Immature natural killer cell (primary cell): ENCODE results near the gene IFITM10. TPM values are rescaled to one million over a fixed set of nuclear protein-coding genes. Genes with fewer than 3 reads are reported as not detected.
"Not testable (repeated sequence)": the region's sequence is repeated elsewhere in the genome, so short reads cannot be mapped to it uniquely, and the experiment has no call there.

Experiments
- DNase-seq, 3 donors: peaks; one replicate each; pipeline ENCODE4 v3.0.0; 2022; ENCODE audit warnings: mixed read lengths in 1 of 3
- H3K27ac Mint-ChIP-seq, 6 donors: one replicate each; pipeline ENCODE4 v1.8.0; 2020; ENCODE audit warnings: mixed read lengths in 6 of 6, mild to moderate bottlenecking in 5 of 6, inconsistent platforms in 4 of 6, moderate library complexity in 3 of 6
- H3K27me3 Mint-ChIP-seq, 3 donors: one replicate each; pipeline ENCODE4 v1.8.0; 2020 to 2021; ENCODE audit warnings: low read depth in 3 of 3, mild to moderate bottlenecking in 3 of 3, mixed read lengths in 3 of 3, moderate library complexity in 3 of 3, inconsistent platforms in 1 of 3
- H3K36me3 Mint-ChIP-seq, 3 donors: one replicate each; pipeline ENCODE4 v1.8.0; 2020; ENCODE audit warnings: mixed read lengths in 3 of 3, inconsistent platforms in 2 of 3, mild to moderate bottlenecking in 2 of 3
- H3K4me1 Mint-ChIP-seq, 2 donors: one replicate each; pipeline ENCODE4 v1.8.0; 2020; ENCODE audit warnings: inconsistent platforms in 2 of 2, mild to moderate bottlenecking in 2 of 2, mixed read lengths in 2 of 2, moderate library complexity in 1 of 2
- H3K4me3 Mint-ChIP-seq, 5 donors: one replicate each; pipeline ENCODE4 v1.8.0; 2020; ENCODE audit warnings: mild to moderate bottlenecking in 5 of 5, mixed read lengths in 5 of 5, inconsistent platforms in 3 of 5, moderate library complexity in 3 of 5
- H3K9me3 Mint-ChIP-seq, 6 donors: one replicate each; pipeline ENCODE4 v1.8.0; 2020; ENCODE audit warnings: mild to moderate bottlenecking in 6 of 6, mixed read lengths in 6 of 6, inconsistent platforms in 4 of 6, moderate library complexity in 3 of 6
- polyA plus RNA-seq, 3 donors: library from polyadenylated mRNA; unstranded; fragments of 300-500 nt; fragmentation: Illumina TruSeq; gene quantifications; one replicate each; pipeline ENCODE4 v1.2.3, GENCODE V29; 2021

IFITM10 gene
- polyA plus RNA-seq, 3 donors from 2014 or later, result 0.09 to 0.93 (median 0.39) TPM

DNA sequence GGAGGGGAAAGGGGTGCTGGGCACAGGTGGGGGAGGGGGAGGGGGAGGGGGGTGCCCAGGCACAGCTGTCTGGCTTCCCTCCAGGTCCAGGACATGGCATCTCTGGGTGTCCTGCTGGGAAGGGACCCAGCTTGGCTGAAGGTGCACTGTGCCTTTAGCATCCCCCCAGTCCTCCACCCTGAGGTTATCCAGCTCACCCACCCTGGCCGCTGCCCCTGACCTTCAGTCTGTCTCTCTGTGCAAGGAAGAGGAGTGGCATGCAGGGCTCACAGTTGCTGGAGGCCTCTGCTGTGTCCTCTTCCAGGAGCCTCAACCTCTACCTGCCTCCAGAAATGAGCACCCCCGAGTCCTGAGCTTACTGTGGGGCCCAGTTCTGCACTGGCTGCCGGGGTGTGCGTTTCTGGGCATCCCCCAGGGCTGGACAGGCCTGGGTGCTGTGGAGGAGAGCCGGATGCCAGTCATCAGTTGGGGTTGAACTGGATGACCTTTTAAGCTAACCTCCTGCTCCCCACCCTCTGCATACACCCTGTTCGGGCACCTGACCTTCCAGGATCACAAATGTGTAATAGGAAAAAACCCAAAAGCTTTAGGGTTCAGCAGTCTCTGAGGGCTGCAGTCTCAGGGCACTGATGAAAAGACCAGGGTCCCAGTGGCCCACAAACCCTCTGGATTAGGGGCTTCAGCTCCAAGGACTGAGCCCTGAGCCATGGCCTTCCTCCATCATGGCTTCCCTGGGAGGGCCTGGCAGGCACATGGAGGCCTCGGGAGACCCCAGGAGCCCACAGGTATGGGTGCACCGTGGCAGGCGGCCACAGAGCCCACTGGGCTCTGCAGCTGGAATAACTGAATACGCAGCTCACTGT, 23.0 kb upstream of the IFITM10 start:
- peaks cover 32 to 40% of the 10 kb centered on the region in 2 donors for H3K4me1 Mint-ChIP-seq
- H3K4me3 Mint-ChIP-seq, result peak overlapping the region in 3 of 5 donors; percentile 29 to 44 (median 42)
- no peaks in the 10 kb centered on the region for H3K9me3 Mint-ChIP-seq
- DNase-seq, result no peak
- peaks cover 0 to 5% (median 0%) of the 10 kb centered on the region in 3 donors for H3K36me3 Mint-ChIP-seq
- H3K27ac Mint-ChIP-seq, result no peak overlapping the region
- peaks cover 3 to 10% (median 4%) of the 10 kb centered on the region in 3 donors for H3K27me3 Mint-ChIP-seq

- DNase-seq, result peak; percentile 48 to 60 (median 51)
- H3K27ac Mint-ChIP-seq, result peak overlapping the region; percentile 37 to 89 (median 80)
- H3K36me3 Mint-ChIP-seq, result peaks cover 0 to 5% (median 0%) of the 10 kb centered on the region in 3 donors
- H3K4me3 Mint-ChIP-seq, result peak overlapping the region; percentile 72 to 81 (median 74)
- no peaks in the 10 kb centered on the region for H3K9me3 Mint-ChIP-seq
- H3K4me1 Mint-ChIP-seq, result peaks cover 32 to 40% of the 10 kb centered on the region in 2 donors
- H3K27me3 Mint-ChIP-seq, result peaks cover 3 to 10% (median 4%) of the 10 kb centered on the region in 3 donors
Measured at GRCh38 chr11:1772270-1773130, 22.1 kb upstream of the IFITM10 start.

- Mint-ChIP-seq H3K27ac (peak overlapping the region in 4 of 6 donors; percentile 37 to 85 (median 61)), H3K9me3 (no peaks in the 10 kb centered on the region), H3K27me3 (peaks cover 3 to 8% (median 4%) of the 10 kb centered on the region in 3 donors), H3K36me3 (peaks cover 0 to 5% (median 0%) of the 10 kb centered on the region in 3 donors), H3K4me1 (peaks cover 32 to 40% of the 10 kb centered on the region in 2 donors), H3K4me3 (peak overlapping the region in 4 of 5 donors; percentile 72 to 81 (median 76))
- DNase-seq, result no peak
Measured at GRCh38 chr11:1771700-1772099, 21.3 kb upstream of the IFITM10 start.

GRCh38 chr11:1771273-1771672, 20.9 kb upstream of the IFITM10 start:
- H3K9me3 Mint-ChIP-seq, result no peaks in the 10 kb centered on the region
- peaks cover 0 to 5% (median 0%) of the 10 kb centered on the region in 3 donors for H3K36me3 Mint-ChIP-seq
- peaks cover 32 to 40% of the 10 kb centered on the region in 2 donors for H3K4me1 Mint-ChIP-seq
- DNase-seq, result no peak
- H3K27me3 Mint-ChIP-seq, result peaks cover 3 to 8% (median 4%) of the 10 kb centered on the region in 3 donors
- peak overlapping the region in 1 of 6 donors; percentile 78 for H3K27ac Mint-ChIP-seq
- peak overlapping the region in 2 of 5 donors; percentile 1 to 73 for H3K4me3 Mint-ChIP-seq

DNA sequence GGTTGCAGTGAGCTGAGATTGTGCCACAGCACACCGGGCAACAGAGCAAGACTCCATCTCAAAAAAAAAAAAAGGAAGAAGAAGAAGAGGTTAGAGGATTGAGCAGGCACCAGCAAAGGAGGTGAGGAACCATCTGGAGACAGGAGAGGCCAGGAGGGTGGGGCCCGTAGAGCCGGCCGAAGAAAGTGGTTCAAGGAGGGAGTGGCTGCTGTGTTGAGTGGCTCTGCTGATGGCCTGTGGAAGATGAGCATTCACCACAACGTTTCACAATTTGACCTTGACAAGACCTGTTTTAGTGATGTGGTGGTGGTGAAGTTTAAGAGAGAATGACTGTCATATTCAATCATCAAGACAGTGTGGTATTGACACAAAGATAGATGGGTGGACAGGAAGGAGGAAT, 20.1 kb upstream of the IFITM10 start:
- Mint-ChIP-seq H3K4me1 (peaks cover 32 to 40% of the 10 kb centered on the region in 2 donors), H3K4me3 (peak overlapping the region in 4 of 5 donors; percentile 1 to 73 (median 32)), H3K9me3 (no peaks in the 10 kb centered on the region), H3K27me3 (peaks cover 4 to 8% (median 8%) of the 10 kb centered on the region in 3 donors), H3K36me3 (peaks cover 0 to 5% (median 0%) of the 10 kb centered on the region in 3 donors), H3K27ac (peak overlapping the region in 5 of 6 donors; percentile 24 to 82 (median 36))
- DNase-seq, result no peak

DNA sequence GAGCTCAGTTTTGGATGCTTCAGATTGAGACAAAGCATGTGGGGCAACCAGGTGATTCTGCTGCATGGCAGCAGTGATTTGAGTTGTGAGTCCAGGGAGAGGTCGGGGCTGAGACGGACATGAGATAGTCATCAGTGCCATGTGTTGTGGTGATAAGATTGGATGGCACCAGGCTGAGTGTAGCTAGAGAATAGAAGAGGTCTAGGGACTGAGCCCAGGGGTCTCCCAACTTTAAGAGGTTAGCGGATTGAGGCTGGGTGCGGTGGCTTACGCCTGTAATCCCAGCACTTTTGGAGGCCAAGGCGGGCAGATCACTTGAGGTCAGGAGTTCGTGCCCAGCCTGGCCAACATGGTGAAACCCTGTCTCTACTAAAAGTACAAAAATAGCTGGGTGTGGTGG, 19.7 kb upstream of the IFITM10 start:
- DNase-seq, result no peak
- peak overlapping the region in 2 of 6 donors; percentile 36 to 40 for H3K27ac Mint-ChIP-seq
- H3K9me3 Mint-ChIP-seq, result no peaks in the 10 kb centered on the region
- peaks cover 0 to 5% (median 0%) of the 10 kb centered on the region in 3 donors for H3K36me3 Mint-ChIP-seq
- H3K4me1 Mint-ChIP-seq, result peaks cover 32 to 40% of the 10 kb centered on the region in 2 donors
- H3K4me3 Mint-ChIP-seq, result peak overlapping the region in 1 of 5 donors; percentile 15
- peaks cover 4 to 8% (median 8%) of the 10 kb centered on the region in 3 donors for H3K27me3 Mint-ChIP-seq

DNA sequence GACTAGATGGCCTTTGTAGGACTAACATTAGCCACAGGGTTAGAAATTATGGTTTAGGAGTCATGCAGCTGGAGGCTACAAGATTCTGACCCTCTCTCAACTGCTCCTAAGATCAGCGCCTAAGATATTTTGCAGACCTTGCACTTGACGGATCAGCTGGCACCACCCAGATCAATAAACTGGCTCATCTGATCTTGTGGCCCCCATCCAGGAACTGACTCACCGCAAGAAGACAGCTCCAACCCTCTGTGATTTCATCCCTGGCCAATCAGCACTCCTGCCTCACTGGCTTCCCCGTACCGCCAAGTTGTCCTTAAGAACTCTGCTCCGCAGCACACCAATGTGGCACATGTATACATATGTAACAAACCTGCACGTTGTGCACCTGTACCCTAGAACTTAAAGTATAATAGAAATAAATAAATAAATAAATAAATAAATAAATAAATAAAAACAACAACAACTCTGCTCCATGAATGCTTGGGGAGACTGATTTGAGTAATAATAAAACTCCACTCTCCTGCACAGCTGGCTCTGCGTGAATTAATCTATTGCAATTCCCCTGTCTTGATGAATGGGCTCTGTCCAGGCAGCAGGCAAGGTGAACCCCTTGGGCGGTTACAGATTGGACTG, 19.0 kb upstream of the IFITM10 start:
- H3K9me3 Mint-ChIP-seq, H3K4me3 Mint-ChIP-seq, H3K27me3 Mint-ChIP-seq, DNase-seq, H3K36me3 Mint-ChIP-seq: not testable (repeated sequence)
- Mint-ChIP-seq H3K27ac (peak overlapping the region in 2 of 6 donors; percentile 36 to 40), H3K4me1 (peaks cover 34 to 40% of the 10 kb centered on the region in 2 donors)

DNA sequence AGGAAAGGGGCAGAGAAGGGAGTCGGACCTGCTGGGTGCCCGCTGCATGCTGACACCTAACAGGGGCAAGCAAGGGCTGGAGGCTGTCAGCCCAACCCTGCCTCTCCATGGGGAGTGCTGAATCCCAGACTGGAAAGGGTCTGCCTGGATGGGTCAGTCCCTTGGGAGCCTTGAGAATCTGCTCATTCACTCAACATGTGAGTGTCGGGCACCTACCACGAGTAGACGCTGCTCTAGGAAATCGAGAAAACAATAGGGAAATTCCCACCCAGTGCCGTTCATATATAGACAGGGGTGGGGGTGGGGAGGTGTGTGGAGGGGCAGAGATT, 17.7 kb upstream of the IFITM10 start:
- Mint-ChIP-seq H3K36me3 (peaks cover 0 to 5% (median 0%) of the 10 kb centered on the region in 3 donors), H3K27me3 (peaks cover 5 to 13% (median 8%) of the 10 kb centered on the region in 3 donors), H3K4me3 (no peak overlapping the region), H3K27ac (no peak overlapping the region), H3K4me1 (peaks cover 34 to 37% of the 10 kb centered on the region in 2 donors), H3K9me3 (no peaks in the 10 kb centered on the region)
- DNase-seq, result no peak

DNA sequence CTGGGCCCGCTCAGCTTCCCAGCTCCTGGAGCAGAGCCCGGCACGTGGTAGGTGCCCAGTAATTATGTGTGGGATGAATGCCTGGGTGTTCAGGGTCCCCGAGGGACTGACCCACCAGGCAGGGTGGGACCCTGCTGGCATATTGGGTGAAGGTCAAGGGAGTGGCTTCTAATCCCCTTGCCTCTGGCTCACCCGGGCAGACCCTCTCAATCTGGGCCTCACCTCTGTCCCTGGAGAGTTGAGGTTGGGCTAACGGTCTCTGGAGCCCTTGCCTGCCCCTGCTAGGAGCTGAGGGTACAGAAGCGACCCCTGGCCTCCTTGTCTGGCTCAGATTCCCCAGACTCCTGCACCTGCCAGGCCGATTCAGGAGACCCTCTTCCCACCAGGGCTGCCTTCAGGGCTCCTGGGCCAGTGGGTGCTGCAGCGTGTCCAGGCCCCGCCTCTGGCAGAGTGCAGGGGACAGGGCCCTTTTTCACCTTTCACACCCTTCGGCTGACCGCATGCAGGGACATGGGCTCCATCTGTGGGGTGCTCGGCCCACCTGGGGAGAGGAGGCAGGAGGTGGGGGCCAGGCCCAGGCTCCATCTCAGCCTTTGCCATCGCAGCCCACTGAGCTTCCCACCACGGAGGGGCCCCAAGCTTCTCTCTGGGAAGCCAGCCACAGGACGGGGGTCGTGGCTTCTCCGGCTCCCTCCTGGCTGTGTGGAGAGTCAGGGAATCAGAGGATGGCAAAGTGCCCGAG, 17.2 kb upstream of the IFITM10 start:
- Mint-ChIP-seq H3K27me3 (peaks cover 5 to 13% (median 8%) of the 10 kb centered on the region in 3 donors), H3K36me3 (peaks cover 0 to 5% (median 0%) of the 10 kb centered on the region in 3 donors), H3K4me1 (peaks cover 36 to 37% of the 10 kb centered on the region in 2 donors), H3K4me3 (no peak overlapping the region), H3K27ac (no peak overlapping the region), H3K9me3 (no peaks in the 10 kb centered on the region)
- no peak for DNase-seq

DNA sequence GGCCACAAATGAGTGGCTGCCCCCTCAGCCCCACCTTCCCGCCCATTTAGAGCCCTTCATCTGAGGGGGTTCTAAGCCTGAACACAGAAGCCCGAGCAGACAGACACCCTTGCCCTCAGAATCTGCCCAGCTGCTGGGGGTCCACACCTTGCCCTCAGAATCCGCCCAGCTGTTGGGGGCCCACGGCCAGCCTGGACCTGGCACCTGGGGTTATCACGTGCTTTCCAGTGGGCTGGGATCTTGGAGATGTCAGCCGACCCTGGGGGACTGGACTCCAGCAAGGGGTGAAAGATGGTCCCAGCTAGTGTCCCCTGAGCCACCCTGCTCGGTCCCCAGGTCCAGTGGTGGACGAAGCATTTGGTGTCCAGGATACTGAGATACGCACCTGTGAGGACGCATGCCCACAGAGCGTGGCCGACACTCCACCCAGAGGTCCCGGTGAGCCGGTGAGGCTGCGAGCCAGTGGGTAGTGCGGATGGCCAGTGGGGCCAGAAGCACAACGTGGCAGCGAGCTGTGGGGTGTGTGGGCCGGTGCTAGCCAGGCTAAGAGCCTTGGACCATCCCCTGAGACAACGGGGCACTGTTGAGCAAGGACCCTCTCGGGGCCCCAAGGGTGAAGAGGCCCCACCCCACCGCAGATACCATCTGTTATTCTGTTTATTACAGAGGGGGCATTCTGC, 16.5 kb upstream of the IFITM10 start:
- H3K4me1 Mint-ChIP-seq, result peaks cover 36 to 37% of the 10 kb centered on the region in 2 donors
- no peaks in the 10 kb centered on the region for H3K9me3 Mint-ChIP-seq
- H3K27me3 Mint-ChIP-seq, result peaks cover 4 to 8% (median 8%) of the 10 kb centered on the region in 3 donors
- no peak for DNase-seq
- peaks cover 0 to 5% (median 0%) of the 10 kb centered on the region in 3 donors for H3K36me3 Mint-ChIP-seq
- no peak overlapping the region for H3K27ac Mint-ChIP-seq
- no peak overlapping the region for H3K4me3 Mint-ChIP-seq

DNA sequence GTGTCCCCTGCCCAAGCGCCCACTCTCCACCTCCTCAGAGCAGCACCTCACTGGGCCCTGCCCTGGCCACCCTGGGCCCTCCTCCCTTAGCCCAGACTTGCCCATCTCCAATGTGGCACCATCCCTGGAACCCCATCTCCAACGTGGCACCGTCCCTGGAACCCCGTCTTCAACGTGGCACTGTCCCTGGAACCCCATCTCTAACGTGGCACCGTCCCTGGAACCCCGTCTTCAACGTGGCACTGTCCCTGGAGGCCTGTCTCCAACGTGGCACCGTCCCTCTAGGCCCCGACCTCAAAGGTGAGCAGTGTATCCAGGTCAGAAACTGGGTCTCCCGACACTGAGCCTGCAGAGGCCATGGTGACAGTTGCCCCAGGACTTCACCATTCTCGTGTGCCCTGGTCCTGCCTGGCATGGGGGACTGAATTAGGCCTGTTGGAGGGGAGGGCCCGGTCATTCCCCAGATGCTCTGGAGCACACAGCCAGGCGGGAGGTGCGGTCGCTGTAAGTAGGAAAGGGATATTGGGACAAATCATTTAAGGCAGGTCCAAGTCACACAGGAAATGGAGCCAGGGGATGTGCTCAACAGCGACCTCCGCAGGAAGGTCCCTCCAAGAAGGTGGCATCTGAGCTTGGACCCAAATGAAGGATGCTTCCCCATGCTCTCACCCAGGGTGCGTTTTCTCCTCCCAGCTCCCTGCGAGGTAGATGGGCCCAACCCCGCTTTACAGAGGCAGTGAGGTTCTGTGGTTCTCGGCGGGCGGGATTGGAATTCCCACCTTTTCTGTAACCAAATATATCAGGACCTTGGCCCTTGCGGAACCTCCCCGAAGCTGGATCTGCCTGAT, 15.7 kb upstream of the IFITM10 start:
- H3K27me3 Mint-ChIP-seq, result peaks cover 4 to 8% (median 7%) of the 10 kb centered on the region in 3 donors
- no peaks in the 10 kb centered on the region for H3K9me3 Mint-ChIP-seq
- no peak overlapping the region for H3K27ac Mint-ChIP-seq
- DNase-seq, result no peak
- peak overlapping the region in 1 of 5 donors; percentile 27 for H3K4me3 Mint-ChIP-seq
- peaks cover 0 to 5% (median 0%) of the 10 kb centered on the region in 3 donors for H3K36me3 Mint-ChIP-seq
- H3K4me1 Mint-ChIP-seq, result peaks cover 36 to 37% of the 10 kb centered on the region in 2 donors
